GM18868 (cell line): ENCODE results near the gene CNKSR3.

Source experiments
- ATAC-seq: cut with Tn5 transposase; IDR thresholded peaks from one replicate; pipeline ENCODE4 v1.9.1; 2021; ENCODE audit warnings: mild to moderate bottlenecking, moderate library complexity; ENCODE audit not compliant: unreplicated experiment

The CNKSR3 gene

DNA sequence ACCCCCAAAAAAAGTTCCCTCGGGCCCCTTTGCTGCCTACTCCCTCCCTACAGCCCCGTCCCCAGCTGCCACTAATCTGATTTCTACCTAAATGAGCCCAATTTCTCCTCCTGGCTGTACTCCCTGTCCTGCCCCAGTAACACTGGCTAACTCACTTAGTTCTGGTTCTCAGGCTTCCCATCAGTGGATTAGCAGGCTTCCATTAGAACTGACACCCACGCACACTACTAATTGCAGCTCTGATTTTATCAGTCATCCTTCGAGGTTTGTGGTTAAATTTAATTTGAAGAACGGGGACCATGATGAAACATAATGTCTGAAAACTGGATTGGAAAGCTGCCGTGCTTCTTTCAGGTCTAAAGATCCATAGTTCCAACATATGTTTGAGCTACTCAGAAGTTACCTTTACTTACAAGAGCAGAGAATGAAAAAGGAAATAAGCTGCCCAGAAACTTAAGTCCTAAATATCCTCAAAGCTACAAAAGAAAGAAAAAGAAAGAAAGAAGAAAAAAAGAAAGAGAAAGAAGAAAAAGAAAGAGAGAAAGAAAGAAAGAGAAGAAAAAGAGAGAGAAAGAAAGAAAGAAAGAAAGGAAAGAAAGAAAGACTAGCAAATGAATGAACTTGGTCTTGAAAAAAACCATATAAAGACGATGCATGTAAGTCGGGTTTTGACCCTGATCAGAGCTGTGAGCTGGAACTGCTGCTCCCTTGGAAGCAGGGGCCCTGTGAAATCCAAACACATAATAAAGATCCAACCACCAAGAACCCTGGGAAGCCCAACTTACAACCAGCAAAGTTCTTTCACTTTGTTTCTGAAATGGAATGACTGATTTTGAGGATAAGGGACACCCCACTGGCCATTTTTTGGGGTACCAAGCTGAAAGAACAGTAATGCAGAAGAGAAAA, 51.7 kb downstream of the CNKSR3 start:
- no peak for ATAC-seq

DNA sequence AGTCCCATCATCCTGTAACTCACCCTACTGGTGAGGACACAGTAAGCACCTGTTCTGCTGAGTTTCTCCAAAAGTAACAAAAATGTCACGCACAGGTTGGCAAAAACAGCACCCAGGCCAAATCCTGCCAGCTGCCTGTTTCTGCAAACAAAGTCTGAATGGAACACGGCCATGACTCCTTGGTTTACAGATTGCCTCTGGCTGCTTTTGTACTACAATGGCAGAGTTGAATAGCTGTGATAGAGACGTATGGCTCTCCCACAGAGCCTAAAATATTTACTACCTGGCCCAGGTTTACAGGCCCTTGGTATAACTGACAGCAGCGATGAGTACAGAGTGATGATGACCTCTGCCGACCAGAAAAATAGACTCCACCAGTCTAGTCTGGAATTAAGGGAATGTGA, 52.6 kb downstream of the CNKSR3 start:
- no peak for ATAC-seq

DNA sequence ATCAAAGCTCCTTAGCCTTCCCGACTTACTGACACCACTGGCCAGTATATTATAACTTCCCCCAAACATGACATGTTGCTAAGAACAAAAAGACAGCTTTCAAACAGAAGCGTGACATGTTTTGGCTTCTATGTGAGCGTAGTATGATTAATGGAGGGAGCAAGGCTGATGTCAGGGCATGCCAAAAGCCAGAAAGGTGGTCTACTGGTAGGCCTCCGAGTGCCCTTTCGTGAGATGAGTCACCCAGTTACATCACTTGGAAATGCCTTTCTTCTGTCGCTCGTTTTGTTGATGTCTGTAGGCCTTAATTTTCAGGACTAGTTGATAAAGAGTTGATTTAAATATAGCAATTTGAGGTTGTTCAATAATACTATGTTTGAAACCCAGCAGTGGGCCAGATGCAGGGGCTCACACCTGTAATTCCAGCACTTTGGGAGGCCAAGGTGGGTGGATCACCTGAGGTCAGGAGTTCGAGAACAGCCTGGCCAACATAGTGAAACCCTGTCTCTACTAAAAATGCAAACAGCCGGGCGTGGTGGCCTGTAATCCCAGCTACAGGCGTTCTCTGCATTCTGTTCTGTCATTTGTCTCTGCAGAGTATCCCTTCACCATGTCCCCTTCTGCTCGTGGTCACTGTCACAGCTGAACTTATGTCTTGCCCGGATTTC, 53.3 kb downstream of the CNKSR3 start:
- no peak for ATAC-seq

DNA sequence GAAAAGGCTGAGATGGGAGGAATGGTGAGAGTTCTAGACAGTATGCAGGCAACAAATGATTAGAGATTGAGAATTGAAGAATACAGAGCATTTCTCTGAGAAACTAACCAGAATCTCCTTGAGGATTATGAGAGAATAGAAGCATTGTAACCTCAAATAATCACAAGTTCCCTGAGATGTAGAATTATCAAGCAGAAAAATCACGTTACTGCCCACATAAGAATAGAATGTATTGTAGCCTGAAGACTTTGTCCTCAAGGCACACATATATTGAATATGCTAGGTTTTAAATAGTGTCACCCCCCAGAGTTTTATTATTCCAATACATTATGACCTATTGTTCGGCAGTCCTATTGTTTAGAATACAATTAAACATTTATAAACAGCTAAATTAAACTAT, 57.2 kb downstream of the CNKSR3 start:
- no peak for ATAC-seq

DNA sequence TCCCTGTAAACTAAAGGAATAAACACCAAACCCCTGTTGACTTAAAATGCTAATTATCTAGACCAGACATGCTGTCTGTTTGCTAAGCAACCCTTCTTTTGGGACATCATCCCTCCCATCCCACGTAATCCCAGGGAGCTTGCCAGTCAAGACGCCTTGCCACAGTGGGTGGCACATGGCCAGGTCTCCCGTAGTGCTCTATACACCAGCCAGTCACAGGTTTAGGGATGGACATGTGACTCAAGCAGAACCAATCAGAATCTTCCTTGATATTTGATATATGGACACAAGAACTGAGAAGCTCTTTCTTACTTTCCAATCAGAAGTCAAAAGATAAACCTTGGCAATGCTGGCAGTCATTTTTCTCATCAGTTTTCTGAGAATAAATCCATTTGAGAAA, 60.0 kb downstream of the CNKSR3 start:
- no peak for ATAC-seq

DNA sequence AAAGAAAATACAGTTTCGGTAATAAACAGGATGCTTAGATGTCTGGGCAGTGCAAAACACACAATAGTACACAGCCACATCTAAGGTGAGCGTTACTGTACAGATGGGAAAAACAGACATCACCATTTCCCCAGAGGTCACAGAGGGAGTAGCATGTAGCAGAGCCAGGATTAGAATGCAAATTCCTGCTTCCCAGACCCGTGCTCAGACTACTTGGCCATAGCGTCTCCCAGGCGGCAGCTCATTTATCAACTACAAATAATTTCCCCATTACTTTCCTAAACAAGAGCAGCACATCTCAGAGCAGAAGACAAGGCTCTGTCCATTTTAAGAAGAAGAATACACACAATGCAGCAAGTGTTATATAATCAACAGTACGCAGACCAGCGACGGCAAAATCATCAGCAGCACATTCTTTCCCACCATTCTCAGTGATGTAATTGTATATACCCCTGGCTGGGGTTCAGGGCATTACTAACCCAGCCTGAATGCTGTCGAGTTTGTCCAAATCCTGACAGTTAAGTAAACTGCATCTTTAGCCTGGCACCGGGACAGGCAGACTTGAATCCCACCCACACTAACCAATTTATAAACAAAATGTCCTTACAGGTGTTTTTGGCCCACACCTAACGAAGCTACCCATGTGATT, 61.9 kb downstream of the CNKSR3 start:
- ATAC-seq: no peak

DNA sequence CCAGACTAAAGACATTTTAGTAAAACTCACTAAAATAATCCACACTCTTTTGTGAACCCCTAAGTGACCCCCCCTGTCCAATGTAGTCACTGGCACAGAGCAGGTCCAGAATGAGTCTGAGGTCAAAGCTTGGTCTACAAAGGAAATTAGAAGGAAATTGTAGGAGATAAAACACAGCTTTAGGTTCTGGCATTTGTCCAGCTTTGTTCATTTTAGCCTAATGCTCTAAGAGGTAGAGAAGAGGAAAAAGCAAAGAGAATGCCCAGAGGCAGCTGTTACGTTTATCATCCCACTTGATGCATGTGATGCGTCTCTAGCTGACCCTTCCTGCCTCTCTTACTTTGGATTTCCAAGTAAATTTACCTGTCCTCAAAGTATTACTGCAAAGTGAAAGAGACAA, 62.5 kb downstream of the CNKSR3 start:
- ATAC-seq: no peak

DNA sequence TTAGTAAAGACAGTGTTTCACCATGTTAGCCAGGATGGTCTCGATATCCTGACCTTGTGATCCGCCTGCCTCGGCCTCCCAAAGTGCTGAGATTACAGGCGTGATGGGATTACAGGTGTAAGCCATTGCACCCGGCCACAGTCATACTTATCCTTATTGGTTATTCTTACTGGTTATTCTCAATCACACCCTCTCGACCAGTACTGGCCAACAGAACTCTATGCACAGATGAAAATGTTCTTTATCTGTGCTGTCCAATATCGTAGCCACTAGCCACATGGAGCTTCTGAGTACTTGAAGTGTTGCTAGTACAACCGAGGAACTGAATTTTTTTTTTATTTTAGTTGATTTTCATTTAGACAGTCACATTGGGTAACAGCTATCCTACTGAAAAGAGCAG, 63.5 kb downstream of the CNKSR3 start:
- no peak for ATAC-seq

DNA sequence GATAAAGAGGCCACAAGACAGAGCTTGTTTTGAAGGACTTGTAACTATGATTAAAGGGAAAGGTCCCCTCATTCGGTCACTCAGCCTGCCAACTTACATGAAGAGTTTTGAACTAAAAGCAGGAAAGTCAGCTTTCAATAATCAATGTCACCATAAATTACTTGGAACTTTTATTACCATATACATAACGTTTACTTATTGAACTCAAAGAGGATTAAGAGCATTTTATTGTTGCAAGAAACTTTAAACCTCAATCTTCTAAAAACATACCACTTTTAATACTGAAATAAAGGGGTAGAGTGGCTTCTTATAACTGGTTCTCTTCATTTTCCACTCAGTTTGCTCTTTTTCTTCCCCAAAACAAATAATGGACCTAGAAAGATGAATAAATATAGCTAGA, 65.1 kb downstream of the CNKSR3 start:
- ATAC-seq: no peak

DNA sequence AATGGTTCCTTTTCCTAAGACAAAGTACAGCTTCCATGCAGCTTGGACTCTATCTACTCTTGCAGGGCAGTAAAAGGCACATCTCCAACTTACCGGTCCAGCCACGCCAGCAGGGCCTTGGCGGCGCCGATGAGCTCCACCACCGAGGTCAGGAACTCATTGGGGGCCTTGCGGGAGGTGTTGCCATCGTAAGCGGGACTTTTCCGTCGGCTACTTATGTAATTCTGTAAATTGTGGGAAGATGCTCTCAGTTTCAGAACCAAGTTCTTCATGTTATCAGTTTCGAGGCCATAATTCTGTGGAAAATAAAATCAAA, 68.5 kb downstream of the CNKSR3 start:
- no peak for ATAC-seq

DNA sequence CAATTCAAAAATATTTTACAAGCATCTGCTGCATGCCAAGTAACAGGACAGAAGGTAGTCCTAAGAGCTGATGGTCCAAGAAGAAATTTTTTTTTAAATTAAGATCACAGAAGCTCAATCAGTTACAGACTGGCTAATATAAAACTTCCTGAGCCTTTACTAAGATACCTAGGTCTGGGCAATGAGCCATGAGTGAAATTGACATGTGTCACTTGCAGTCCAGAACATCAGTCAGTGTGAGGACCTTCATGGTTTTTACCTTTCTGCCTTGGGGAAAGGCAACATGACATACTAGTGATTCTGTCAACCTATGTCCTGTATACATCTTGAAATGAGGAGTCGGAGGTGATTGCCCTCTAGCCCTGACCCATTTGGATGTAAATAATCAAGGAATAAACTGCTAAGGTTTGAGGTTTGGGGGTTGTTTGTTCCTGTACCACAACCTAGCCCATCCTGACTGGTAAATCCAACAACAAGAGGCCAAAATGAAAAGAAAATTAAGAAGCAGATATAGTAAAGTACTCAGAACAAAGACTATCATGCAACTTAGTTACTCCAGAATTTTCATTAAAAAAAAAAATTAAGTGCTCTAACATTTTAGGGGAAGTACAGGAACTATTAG, 70.0 kb downstream of the CNKSR3 start:
- ATAC-seq: no peak

DNA sequence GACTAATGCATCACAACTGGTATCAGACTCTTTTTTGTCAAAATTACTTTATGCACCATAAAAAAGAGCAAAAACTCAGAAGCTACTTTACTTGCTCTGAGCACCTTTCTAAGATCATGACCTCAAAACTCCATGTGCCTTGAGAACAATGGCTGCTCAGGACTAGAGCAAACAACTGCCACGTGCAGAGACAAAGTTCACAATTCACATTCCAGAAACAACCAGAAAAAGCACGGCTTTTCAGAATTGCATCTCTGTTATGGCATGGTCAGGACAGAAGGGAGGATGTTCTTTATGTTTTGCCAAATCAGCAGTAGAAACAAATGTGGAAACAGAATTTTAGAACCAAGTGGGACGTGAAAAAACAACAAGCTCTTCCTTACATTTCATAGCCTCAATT, 70.5 kb downstream of the CNKSR3 start:
- no peak for ATAC-seq

DNA sequence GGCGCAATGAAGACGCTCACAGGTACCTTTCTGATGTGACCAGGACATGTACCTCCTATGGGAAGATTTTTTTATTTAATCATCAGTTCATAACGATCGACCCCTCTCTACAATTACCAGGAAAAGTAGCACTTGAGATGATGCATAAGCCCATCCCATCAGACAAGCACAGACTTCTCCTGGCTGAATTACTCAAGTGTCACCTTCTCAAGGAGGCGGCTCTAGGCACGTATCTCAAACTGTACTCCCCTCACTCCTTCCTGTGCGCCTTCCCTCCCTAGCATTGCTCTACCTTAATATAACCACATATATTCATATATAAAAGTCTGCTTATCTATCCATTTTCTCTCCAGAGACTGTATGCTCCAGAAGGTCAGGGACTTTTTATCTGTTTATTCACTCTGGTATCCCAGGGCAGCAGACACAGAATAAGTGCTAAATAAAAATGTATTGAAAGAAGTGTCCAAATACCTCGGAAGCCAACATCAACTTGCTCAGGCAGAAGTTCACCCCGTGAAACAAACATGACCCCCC, 71.5 kb downstream of the CNKSR3 start:
- ATAC-seq: no peak

DNA sequence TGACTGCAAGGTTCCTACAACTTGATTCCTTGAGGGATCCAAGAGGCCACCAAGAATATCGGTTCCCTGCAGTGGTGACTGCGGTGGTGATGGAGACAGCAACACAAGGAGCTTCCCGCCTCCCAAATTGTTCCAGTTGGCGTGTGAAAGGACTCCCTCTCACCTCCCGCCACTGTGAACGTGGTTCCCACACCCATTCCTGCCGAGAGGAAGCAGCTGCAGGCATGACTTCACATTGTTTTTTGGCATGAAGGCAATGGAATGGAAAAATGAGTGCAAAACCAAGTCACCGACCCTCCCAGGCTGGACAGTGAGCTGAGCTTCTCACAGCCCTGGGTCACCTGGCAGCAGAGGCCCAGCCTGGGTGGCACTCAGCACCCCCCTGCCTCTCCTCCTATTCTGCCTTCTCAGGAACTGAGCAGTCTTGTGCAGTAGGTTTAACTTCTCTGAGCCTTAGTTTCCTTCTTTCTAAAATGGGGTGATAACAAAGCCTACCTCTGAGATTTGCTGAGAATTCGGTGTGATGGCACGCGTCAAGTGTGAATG, 75.0 kb downstream of the CNKSR3 start:
- no peak for ATAC-seq

DNA sequence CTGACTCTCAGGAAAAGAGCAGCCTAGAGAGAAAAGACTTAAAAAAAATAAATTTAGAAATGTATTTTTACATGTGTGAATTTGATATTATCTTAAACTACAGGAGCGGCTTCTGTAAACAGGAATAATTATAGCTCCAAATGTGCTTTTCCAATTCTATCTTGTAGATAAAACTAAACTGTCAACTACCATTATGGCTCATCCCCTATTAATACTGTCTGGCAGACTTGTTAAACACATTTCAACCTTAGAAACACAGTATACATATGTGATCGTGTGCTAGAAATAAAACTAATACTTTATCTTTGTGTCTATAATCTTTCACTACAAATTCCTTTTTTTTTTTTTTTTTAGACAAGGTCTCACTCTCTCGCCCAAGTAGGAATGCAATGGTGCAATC, 75.8 kb downstream of the CNKSR3 start:
- ATAC-seq: no peak

DNA sequence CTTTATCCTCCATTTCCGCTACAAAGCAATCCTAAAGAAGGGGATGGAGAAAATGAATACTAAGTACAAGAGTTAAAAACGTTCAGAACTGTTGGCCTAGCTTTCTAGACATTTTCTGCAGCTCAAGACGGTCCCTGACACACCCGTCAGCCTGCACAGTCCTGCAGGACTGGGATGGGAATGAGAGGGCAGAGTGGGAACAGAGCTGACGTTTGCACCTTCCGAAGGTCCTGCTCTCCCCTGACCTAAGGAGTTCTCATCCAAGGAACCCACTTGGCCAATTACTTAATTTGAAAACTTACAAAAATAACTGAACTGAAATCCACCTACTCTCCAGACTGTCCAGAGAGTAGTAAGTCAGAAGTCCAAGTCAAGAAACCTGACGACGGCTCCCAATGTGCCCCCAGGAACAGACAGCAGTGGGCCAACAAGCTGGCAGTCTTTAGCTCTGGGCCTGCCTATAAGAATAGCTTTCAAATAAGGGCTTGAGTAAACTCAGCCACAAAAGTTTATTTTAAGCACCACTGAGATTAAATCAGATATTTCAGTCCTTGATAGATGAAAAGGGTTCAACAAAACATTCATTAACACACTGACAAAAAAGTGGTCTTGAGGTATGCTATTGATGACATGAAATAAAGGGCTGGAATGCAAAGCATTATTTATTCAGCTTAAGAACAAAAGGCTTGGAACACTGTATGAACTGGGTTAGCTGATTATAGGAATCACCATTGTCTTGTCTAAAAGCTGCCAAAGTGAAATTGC, 76.8 kb downstream of the CNKSR3 start:
- no peak for ATAC-seq

DNA sequence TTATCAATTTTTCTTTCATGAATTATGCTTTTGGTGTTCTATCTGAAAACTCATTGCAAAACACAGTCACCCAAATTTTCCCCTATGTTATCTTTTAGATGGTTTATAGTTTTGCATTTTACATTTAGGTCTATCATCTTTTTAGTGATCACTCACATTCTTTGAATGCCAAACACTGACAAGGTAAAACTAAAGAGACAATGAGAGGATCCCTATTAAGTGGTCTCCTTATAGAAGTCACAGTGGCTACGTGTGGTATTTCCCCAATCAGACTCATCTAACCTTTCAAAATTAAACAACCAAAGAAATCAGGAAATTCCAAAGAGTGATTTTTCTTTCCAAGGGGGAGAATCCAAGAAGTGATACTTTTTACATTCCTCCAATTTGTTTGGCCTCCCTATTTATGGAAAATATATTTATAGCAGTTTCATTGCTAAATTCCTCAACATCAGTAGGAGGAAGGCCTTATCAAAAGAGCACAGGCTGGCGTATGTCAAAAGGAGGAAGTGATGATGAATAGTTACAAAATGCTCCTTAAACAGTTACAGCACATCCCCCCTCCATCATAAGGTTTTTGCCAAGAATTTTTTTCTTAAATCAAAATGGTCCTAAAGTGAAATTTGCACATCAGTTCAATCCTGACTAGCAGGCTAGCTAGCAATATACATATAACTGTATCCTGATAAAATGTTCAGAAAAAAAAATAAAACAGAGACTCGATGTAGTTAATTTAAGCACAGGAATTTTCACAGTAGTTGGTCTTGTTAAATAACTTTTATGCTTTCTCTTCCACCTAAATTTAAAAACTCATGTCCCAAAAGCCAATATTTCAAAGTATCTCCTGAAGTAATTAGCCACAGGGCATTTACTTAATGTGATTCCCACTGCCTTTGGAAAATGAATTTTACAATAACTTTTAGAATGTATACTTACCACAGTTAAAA, 77.7 kb downstream of the CNKSR3 start:
- no peak for ATAC-seq

DNA sequence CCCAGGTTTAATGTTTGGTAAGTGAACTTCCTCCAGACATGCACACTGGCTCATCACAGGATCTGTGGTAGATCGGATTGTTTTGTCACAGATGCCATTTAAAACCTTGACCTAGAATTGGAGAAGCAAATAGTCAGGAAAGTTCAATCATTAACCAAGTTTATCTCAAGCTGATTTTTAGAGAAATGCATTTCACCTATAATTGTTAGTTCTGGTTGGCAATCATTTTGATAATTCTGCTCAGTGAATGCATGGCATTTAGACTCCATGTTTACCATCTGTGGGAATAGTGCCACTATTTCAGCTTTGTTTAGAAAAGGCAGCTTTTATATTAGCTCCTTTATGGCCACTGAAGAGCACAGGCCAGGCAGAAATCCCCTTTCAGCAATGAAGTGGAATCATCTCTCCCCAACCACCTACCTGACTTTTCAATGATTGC, 80.0 kb downstream of the CNKSR3 start:
- no peak for ATAC-seq

DNA sequence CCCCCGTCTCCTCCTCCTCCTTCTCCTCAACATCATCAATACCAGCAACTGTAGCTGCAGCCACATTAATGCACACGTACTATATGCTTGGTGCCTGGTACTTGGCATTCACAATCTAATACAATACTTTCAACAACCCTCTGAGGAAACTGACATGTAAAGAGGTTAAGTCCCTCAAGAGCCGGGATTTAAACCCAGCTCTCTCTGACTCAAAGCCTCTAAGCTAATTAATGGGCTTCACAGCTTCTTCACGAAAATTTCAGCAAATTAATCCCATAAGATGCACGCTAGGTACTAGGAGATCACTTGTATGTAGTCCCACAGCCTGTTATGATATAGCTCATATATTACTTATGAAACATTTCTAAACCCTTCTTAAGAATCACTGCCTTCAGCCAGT, 80.8 kb downstream of the CNKSR3 start:
- no peak for ATAC-seq
